ENCODE data around the gene ANO8.
"Not testable (repeated sequence)": the region's sequence is repeated elsewhere in the genome, so short reads cannot be mapped to it uniquely, and the experiment has no call there.

ANO8 gene

GRCh38 chr19:17285415-17286135, 49.1 kb downstream of the ANO8 start:
- no peak for DNase-seq

- no peak for DNase-seq
These were observed 51.1 kb downstream of the ANO8 start for GRCh38 chr19:17283504-17283996.

GRCh38 chr19:17282488-17283125, 52.0 kb downstream of the ANO8 start:
- DNase-seq: peak; percentile 80

GRCh38 chr19:17281391-17282304, 53.0 kb downstream of the ANO8 start, which contains the start of gene ANKLE1:
ANKLE1 (plus strand) TSS chr19:17281901; CDS start chr19:17281921, 20 bp downstream.
- peak; percentile 24 for DNase-seq

GRCh38 chr19:17279436-17279835, 55.2 kb downstream of the ANO8 start:
- DNase-seq: no peak

GRCh38 chr19:17275441-17276175, 59.0 kb downstream of the ANO8 start:
- DNase-seq: no peak

- not testable (repeated sequence) for DNase-seq
These were observed 59.8 kb downstream of the ANO8 start for GRCh38 chr19:17274892-17275291.
